ENCODE results near the gene SMOC2. TPM values are rescaled to one million over a fixed set of nuclear protein-coding genes. Genes with fewer than 3 reads are reported as not detected.

The SMOC2 gene
- total RNA-seq, 4 donors from 2014 or later: 9.0 to 25.7 (median 15.2) TPM

DNA sequence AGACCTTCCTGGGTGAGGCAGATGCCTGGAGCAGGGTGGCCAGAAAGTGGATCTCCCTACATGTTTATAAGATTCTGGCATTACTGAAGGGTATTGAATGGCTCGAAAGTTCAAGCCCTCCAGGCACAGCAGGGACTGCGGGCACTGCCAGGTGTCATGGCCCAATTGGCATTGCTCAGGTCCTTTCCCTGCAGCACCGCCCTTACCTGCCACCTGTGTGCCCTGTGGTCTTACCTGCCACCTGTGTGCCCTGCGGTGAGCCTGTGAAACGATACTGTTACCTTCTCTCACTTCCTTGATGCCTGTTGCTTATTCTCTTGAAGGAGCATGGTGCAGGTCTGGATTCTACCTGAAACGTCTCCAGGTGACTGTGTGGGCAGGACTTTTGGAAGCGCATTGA is 32.2 kb downstream of the SMOC2 start:
- DNase-seq: no peak
- WGBS, 2 donors: 90 to 95% methylated on average over 7 of the region's 7 CpGs
- Histone ChIP-seq H3K4me3 (replicated peaks in 1 of 3) (no peak overlapping the region), H3K36me3 (no peaks in the 10 kb centered on the region), H3K27me3 (no peaks in the 10 kb centered on the region), H3K27ac (no peak overlapping the region), H3K4me1 (no peaks in the 10 kb centered on the region), H3K9me3 (no peaks in the 10 kb centered on the region)
- TF ChIP-seq, protein P1, sequence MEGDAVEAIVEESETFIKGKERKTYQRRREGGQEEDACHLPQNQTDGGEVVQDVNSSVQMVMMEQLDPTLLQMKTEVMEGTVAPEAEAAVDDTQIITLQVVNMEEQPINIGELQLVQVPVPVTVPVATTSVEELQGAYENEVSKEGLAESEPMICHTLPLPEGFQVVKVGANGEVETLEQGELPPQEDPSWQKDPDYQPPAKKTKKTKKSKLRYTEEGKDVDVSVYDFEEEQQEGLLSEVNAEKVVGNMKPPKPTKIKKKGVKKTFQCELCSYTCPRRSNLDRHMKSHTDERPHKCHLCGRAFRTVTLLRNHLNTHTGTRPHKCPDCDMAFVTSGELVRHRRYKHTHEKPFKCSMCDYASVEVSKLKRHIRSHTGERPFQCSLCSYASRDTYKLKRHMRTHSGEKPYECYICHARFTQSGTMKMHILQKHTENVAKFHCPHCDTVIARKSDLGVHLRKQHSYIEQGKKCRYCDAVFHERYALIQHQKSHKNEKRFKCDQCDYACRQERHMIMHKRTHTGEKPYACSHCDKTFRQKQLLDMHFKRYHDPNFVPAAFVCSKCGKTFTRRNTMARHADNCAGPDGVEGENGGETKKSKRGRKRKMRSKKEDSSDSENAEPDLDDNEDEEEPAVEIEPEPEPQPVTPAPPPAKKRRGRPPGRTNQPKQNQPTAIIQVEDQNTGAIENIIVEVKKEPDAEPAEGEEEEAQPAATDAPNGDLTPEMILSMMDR (IDR thresholded peaks at IDR 0.05): no peak
- TF ChIP-seq POLR2A (IDR thresholded peaks at IDR 0.05): no peak
- intact Hi-C loops (cut with DNase I): no loop called here

DNA sequence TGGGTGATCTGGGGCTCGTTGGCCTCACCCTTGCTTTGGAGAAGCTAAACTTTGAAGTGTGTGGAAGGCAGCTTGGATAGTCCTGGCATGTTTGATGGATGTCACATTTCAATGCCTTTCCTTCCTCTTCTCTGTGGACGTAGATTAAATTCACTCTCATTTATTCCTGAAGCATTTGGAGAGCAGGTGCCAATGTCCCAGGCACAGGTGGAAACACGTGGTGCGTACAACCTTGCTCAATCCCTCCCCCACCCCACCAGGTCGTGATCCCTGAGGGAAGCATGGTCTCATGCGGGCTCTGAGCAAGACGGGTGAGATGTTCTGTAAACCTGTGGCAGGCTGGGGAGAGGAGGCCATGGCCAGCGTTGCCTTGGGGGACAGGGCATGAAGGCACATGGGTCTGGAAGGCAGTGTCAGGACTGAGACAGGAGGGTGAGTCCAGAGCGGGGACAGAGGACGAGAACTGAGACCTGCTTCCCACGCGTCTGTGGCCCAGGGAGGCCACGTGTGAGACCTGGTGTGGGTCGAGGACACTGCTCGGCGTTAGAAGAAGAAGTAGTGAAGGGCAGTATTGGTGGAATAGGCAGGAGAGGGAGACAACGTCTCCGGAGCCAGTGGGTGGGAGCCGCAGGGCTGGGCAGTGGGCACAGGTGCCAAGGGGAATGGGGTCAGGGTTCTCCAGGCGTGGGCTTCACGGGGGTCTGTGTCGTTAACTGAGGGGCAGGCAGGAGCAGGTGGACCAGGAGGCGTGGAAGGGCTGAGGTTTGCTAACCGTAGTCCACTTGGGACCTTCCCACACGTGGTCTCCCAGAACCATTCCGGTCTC is 34.4 kb downstream of the SMOC2 start:
- Histone ChIP-seq H3K27me3 (no peaks in the 10 kb centered on the region), H3K4me1 (no peaks in the 10 kb centered on the region), H3K4me3 (replicated peaks in 1 of 3) (no peak overlapping the region), H3K27ac (no peak overlapping the region), H3K36me3 (no peaks in the 10 kb centered on the region), H3K9me3 (no peaks in the 10 kb centered on the region)
- no peak for DNase-seq
- no peak for TF ChIP-seq POLR2A (IDR thresholded peaks at IDR 0.05)
- TF ChIP-seq, protein P1 (IDR thresholded peaks at IDR 0.05): no peak
- intact Hi-C loops (cut with DNase I): no loop called here
- 91 to 93% methylated on average over 26 of the region's 26 CpGs for WGBS, 2 donors

DNA sequence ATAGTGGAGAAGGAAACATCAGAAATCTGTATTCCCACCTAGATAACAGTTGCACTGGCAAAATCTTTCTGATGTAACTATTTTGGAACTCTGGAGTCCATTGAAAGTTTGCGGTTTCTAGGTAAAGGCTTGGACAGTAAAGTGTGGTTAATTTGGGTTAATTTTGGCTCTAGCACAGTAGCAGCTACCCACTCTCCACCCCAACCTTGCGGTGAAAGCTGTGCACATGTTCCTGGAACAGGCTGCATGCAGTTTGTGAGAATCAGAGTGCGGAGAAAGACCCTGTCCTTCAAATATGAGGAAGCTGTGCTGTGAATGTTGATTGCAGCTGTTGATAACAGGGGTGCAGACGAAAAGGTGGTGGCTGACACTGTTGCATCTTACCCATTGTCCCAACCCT is 38.4 kb downstream of the SMOC2 start:
- Histone ChIP-seq H3K4me3 (replicated peaks in 1 of 3) (no peak overlapping the region), H3K27me3 (no peaks in the 10 kb centered on the region), H3K9me3 (no peaks in the 10 kb centered on the region), H3K27ac (no peak overlapping the region), H3K36me3 (no peaks in the 10 kb centered on the region), H3K4me1 (no peaks in the 10 kb centered on the region)
- WGBS, 2 donors: 92 to 96% methylated on average over 4 of the region's 4 CpGs
- intact Hi-C loops (cut with DNase I): no loop called here
- DNase-seq: no peak
- TF ChIP-seq POLR2A (IDR thresholded peaks at IDR 0.05): no peak
- TF ChIP-seq, protein P1 (IDR thresholded peaks at IDR 0.05): no peak

DNA sequence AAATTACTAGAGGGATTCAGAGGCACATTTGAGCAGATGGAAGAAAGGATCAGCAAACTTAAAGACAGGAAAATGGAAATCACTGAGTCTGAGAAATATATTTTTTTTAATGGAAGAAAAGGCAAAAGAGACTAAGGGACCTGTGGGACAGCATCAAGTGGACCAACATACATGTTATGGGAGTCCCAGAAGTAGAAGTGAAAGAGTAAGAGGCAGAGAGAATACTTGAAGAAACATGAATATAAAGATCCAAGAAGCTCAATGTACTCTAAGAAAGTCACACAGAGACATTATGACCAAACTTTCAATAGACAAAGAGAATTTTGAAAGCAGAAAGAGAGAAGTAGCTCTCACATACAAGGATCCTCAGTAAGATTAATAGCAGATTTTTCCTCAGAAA is 39.5 kb downstream of the SMOC2 start:
- Histone ChIP-seq H3K36me3 (no peaks in the 10 kb centered on the region), H3K27ac (no peak overlapping the region), H3K9me3 (no peaks in the 10 kb centered on the region), H3K4me1 (no peaks in the 10 kb centered on the region), H3K4me3 (replicated peaks in 1 of 3) (no peak overlapping the region), H3K27me3 (no peaks in the 10 kb centered on the region)
- DNase-seq: no peak
- TF ChIP-seq POLR2A (IDR thresholded peaks at IDR 0.05): no peak
- TF ChIP-seq, protein P1 (IDR thresholded peaks at IDR 0.05): no peak
- intact Hi-C loops (cut with DNase I): no loop called here

DNA sequence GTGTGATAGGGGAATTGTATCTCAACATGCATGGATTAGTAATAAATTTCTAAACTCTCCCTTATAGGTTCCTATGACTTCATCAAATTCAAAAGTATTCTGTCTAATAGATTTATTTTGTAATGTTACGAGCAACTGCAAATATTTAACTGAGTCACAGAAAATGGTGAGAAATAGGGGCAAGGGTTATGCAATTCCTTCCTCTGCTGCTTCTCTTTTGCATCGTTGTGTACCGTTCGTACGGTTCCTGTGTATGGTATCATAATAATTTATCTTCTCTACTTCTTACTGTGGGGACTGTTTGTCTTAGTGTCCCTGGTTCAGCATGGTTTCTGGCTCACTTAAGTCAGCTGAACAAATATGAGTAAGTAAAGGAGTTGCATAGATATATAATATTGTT is 44.8 kb downstream of the SMOC2 start:
- Histone ChIP-seq H3K4me1 (no peaks in the 10 kb centered on the region), H3K36me3 (no peaks in the 10 kb centered on the region), H3K27ac (no peak overlapping the region), H3K4me3 (replicated peaks in 1 of 3) (no peak overlapping the region), H3K9me3 (no peaks in the 10 kb centered on the region), H3K27me3 (no peaks in the 10 kb centered on the region)
- TF ChIP-seq POLR2A (IDR thresholded peaks at IDR 0.05): no peak
- TF ChIP-seq, protein P1 (IDR thresholded peaks at IDR 0.05): no peak
- 83 to 85% methylated on average over 5 of the region's 5 CpGs for WGBS, 2 donors
- no peak for DNase-seq
- intact Hi-C loops (cut with DNase I): no loop called here

Measured in thyroid gland (tissue), 4 donors.